Measurements from ENCODE around the gene CELSR2. TPM values are rescaled to one million over a fixed set of nuclear protein-coding genes. Genes with fewer than 3 reads are reported as not detected.

The CELSR2 gene
- total and polyA plus RNA-seq, 2 donors (not counting 1 experiment from before 2014, with no cell fraction given) = 0.57 to 2.7 TPM

DNA sequence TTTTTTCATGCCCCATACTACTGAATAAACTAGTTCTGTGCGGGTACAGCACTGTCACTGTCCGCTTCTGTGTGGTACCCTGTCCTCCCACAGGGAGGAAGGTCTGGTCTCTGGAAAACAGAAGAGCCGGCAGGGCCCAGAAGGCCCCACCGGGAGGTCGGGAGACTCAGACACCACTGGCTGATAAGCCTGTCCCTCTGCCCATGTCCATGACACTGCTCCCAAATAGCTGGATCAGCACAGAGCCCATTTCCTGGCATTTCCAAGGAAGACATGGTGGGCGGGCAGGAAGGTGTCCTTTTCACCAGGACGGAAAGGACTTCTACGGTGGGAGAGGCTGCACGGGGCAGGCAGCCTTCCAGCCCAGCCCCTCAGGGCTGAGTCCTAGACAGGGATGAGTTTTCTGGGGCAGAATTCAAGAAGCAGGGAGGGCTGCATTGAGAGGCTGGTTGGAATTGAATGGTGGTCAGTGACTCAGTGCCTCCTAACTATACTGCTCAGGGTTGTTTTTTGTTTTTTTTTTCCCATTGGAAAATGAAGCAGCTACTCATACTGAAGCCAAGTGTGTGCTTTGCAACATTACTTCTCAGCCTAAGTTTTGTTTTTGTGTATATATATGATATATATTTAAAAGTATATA, 26.5 kb downstream of the CELSR2 start:
- Mint-ChIP-seq H3K27me3 (no peaks in the 10 kb centered on the region), H3K27ac (no peak overlapping the region), H3K4me1 (no peaks in the 10 kb centered on the region), H3K9me3 (ENCODE audit: insufficient read depth) (no peaks in the 10 kb centered on the region), H3K4me3 (no peak overlapping the region)
- no peaks in the 10 kb centered on the region for H3K9me3 ChIP-seq (ENCODE audit: control extremely low read depth in 1 of 3, control insufficient read depth in 2 of 3, insufficient read depth in 1 of 3, low read length in 2 of 3)
- ChIA-PET POLR2A (no interaction called here), CTCF (interaction anchor here (0.7 to 8.8 kb wide), 14 partner anchors 9 to 257 kb away, joined by 3 to 387 read pairs (median 8); partner anchors contain the start of genes MYBPHL and SORT1)
- no peaks in the 10 kb centered on the region for H4K20me1 ChIP-seq (ENCODE audit: control insufficient read depth, insufficient read depth, low read length, poor library complexity, severe bottlenecking)
- H3K4me1 ChIP-seq (ENCODE audit: control insufficient read depth in 2 of 2, insufficient read depth in 2 of 2, low read length in 2 of 2) = peaks cover 0 to 5% of the 10 kb centered on the region in 2 donors
- intact Hi-C loops (cut with micrococcal nuclease) = no loop called here
- H2AFZ ChIP-seq (ENCODE audit: insufficient read depth, low read depth, low read length, poor library complexity, severe bottlenecking) = no peak overlapping the region
- no peak for DNase-seq
- no peak overlapping the region for H3K4me2 ChIP-seq (replicated peaks; ENCODE audit: low read depth, low read length, poor library complexity, severe bottlenecking)
- H3K9ac ChIP-seq (ENCODE audit: low read length) = no peak overlapping the region
- no peak overlapping the region for H3K4me3 ChIP-seq (ENCODE audit: control extremely low read depth in 1 of 5, extremely low read depth in 1 of 5, insufficient read depth in 1 of 5, low read depth in 2 of 5, low read length in 4 of 5)
- no peaks in the 10 kb centered on the region for H3K36me3 ChIP-seq (replicated peaks in 1 of 2; ENCODE audit: control extremely low read depth in 1 of 2, control insufficient read depth in 1 of 2, extremely low read depth in 1 of 2, insufficient read depth in 2 of 2, low read length in 1 of 2)
- 97% methylated on average over 8 of the region's 9 CpGs for WGBS (ENCODE audit: insufficient coverage)
- TF ChIP-seq, protein P1, sequence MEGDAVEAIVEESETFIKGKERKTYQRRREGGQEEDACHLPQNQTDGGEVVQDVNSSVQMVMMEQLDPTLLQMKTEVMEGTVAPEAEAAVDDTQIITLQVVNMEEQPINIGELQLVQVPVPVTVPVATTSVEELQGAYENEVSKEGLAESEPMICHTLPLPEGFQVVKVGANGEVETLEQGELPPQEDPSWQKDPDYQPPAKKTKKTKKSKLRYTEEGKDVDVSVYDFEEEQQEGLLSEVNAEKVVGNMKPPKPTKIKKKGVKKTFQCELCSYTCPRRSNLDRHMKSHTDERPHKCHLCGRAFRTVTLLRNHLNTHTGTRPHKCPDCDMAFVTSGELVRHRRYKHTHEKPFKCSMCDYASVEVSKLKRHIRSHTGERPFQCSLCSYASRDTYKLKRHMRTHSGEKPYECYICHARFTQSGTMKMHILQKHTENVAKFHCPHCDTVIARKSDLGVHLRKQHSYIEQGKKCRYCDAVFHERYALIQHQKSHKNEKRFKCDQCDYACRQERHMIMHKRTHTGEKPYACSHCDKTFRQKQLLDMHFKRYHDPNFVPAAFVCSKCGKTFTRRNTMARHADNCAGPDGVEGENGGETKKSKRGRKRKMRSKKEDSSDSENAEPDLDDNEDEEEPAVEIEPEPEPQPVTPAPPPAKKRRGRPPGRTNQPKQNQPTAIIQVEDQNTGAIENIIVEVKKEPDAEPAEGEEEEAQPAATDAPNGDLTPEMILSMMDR (IDR thresholded peaks at IDR 0.05) = no peak
- TF ChIP-seq EZH2 (IDR thresholded peaks at IDR 0.05; ENCODE audit: borderline replicate concordance, insufficient read depth, low read depth, low read length, poor library complexity, severe bottlenecking) = no peak
- ATAC-seq (ENCODE audit: low read depth) = no peak
- peaks cover 0 to 4% (median 0%) of the 10 kb centered on the region in 4 experiments for H3K27me3 ChIP-seq (replicated peaks in 1 of 4; ENCODE audit: control extremely low read depth in 1 of 4, control insufficient read depth in 3 of 4, insufficient read depth in 4 of 4, low read length in 3 of 4)
- H3K79me2 ChIP-seq (ENCODE audit: control insufficient read depth, insufficient read depth, low read length) = no peaks in the 10 kb centered on the region
- no peak overlapping the region for H3K27ac ChIP-seq (ENCODE audit: low read length in 2 of 2)

Measured in B cell (primary cell).